ENCODE measurements around the gene MIB2. TPM values are rescaled to one million over a fixed set of nuclear protein-coding genes. Genes with fewer than 3 reads are reported as not detected.

MIB2 gene
- polyA plus RNA-seq, 1 of the 3 experiments (the other 2 are of a cell fraction): 45.4 TPM

DNA sequence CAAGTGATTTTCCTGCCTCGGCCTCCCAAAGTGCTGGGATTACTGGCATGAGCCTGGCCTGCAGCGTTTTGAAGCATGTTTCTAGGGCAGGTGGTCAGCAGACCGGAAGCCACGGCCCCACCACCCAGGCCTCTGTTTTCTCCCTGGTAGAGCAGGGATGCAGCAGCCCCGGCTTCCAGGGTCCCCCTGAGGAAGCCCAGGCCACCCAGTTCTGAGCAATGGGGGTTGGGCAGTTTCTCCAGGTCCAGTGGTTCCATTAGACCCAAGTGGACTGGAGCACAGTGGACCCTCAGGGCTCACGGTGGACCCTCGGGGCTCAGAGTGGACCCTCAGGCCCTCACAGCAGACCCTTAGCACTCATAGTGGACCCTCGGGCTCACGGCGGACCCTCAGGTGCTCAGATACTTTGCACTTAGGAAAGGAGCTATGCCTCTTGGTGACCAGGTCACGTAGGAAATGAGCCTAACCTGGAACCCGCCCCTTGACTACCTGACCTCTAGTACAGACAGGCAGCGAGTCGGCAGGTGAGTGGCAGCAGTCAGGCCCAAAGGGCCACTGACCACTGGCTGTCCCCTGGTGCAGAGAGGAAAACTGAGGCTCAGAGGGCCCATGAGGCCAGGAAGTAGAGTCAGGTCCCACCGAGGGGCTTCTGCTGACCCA lies 10.8 kb upstream of the MIB2 start:
- Histone ChIP-seq H3K9ac (no peak overlapping the region), H3K9me3 (no peaks in the 10 kb centered on the region), H2AFZ (ENCODE audit: low read depth) (no peak overlapping the region), H3K27me3 (ENCODE audit: insufficient read depth) (no peaks in the 10 kb centered on the region), H3K79me2 (ENCODE audit: insufficient read depth) (no peaks in the 10 kb centered on the region), H3K36me3 (replicated peaks in 1 of 2; ENCODE audit: control insufficient read depth in 1 of 2, insufficient read depth in 2 of 2, low read length in 1 of 2) (no peaks in the 10 kb centered on the region), H3K9me2 (no peaks in the 10 kb centered on the region), H3K4me1 (ENCODE audit: control insufficient read depth in 1 of 2, insufficient read depth in 2 of 2, low read depth in 1 of 2, low read length in 1 of 2) (peaks cover 0 to 8% of the 10 kb centered on the region in 2 experiments; a peak in 1 of 4 replicates), H3F3A (replicated peaks; ENCODE audit: insufficient read depth) (no peaks in the 10 kb centered on the region), H4K20me1 (ENCODE audit: insufficient read depth) (no peaks in the 10 kb centered on the region), H3K27ac (ENCODE audit: low read depth in 2 of 2, low read length in 1 of 2) (no peak overlapping the region), H3K4me3 (ENCODE audit: low read depth in 2 of 2, low read length in 1 of 2) (no peak overlapping the region), H3K4me2 (no peak overlapping the region)
- TF ChIP-seq POLR2AphosphoS5 (IDR thresholded peaks at IDR 0.05; ENCODE audit: low read depth, low read length): no peak
- no peak for DNase-seq
- ChIA-PET POLR2A (no interaction called here), CTCF (interaction anchor here (0.7 to 1.5 kb wide), 2 partner anchors 10 kb away, joined by 3 read pairs; no protein-coding TSS in a partner anchor)
- WGBS (ENCODE audit: low lambda C conversion rate): 76% methylated on average over 10 of the region's 15 CpGs

DNA sequence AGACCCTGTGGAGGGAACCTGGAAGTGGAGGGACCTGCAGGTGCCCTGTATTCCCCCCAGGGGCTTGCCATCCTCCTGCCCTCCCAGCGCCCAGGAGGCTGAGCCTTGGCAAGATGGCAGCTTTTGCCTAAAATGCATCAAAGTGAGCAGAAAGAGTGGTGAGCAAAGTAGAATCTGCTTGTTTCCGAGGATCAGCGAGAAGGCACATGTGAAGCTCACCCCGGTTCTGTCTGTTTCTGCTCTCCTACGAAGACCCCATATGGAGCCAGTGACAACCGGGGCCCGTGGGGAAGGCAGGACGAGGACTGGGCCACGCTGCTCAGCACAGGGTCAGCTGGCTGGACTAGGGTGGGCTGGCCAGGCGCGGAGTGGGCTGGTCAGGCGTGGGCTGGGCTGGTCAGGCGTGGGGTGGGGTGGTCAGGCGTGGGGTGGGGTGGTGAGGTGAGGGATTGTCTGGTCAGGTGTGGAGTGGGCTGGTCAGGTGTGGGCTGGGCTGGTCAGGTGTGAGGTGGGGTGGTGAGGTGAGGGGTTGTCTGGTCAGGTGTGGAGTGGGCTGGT lies 10.2 kb upstream of the MIB2 start:
- no peak for DNase-seq
- Histone ChIP-seq H3K27me3 (ENCODE audit: insufficient read depth) (no peaks in the 10 kb centered on the region), H3F3A (replicated peaks; ENCODE audit: insufficient read depth) (no peaks in the 10 kb centered on the region), H3K4me1 (ENCODE audit: control insufficient read depth in 1 of 2, insufficient read depth in 2 of 2, low read depth in 1 of 2, low read length in 1 of 2) (peaks cover 0 to 8% of the 10 kb centered on the region in 2 experiments; a peak in 1 of 4 replicates), H4K20me1 (ENCODE audit: insufficient read depth) (no peaks in the 10 kb centered on the region), H3K9ac (no peak overlapping the region), H3K9me3 (no peaks in the 10 kb centered on the region), H3K79me2 (ENCODE audit: insufficient read depth) (no peaks in the 10 kb centered on the region), H2AFZ (ENCODE audit: low read depth) (no peak overlapping the region), H3K9me2 (no peaks in the 10 kb centered on the region), H3K36me3 (replicated peaks in 1 of 2; ENCODE audit: control insufficient read depth in 1 of 2, insufficient read depth in 2 of 2, low read length in 1 of 2) (no peaks in the 10 kb centered on the region), H3K27ac (ENCODE audit: low read depth in 2 of 2, low read length in 1 of 2) (no peak overlapping the region), H3K4me2 (no peak overlapping the region), H3K4me3 (ENCODE audit: low read depth in 2 of 2, low read length in 1 of 2) (no peak overlapping the region)
- TF ChIP-seq, protein P1, sequence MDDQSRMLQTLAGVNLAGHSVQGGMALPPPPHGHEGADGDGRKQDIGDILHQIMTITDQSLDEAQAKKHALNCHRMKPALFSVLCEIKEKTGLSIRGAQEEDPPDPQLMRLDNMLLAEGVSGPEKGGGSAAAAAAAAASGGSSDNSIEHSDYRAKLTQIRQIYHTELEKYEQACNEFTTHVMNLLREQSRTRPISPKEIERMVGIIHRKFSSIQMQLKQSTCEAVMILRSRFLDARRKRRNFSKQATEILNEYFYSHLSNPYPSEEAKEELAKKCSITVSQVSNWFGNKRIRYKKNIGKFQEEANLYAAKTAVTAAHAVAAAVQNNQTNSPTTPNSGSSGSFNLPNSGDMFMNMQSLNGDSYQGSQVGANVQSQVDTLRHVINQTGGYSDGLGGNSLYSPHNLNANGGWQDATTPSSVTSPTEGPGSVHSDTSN (IDR thresholded peaks at IDR 0.05): no peak
- ChIA-PET CTCF (interaction anchor here (0.7 kb wide), 1 partner anchor 9 kb away, joined by 3 read pairs; no protein-coding TSS in a partner anchor), POLR2A (no interaction called here)
- WGBS (ENCODE audit: low lambda C conversion rate): 76% methylated on average over 6 of the region's 14 CpGs

DNA sequence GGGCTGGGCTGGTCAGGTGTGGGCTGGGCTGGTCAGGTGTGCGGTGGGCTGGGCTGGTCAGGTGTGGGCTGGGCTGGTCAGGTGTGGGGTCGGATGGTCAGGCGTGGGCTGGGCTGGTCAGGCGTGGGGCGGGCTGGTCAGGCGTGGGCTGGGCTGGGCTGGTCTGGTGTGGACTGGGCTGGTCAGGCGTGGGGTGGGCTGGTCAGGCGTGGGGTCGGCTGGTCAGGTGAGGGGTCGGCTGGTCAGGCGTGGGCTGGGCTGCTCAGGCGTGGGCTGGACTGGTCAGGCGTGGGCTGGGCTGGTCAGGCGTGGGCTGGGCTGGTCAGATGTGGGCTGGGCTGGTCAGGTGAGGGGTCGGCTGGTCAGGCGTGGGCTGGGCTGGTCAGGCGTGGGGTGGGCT lies 9.6 kb upstream of the MIB2 start:
- no peaks in the 10 kb centered on the region for H3K36me3 ChIP-seq (replicated peaks in 1 of 2; ENCODE audit: control insufficient read depth in 1 of 2, insufficient read depth in 2 of 2, low read length in 1 of 2)
- H3K79me2 ChIP-seq (ENCODE audit: insufficient read depth): no peaks in the 10 kb centered on the region
- H3F3A ChIP-seq (replicated peaks; ENCODE audit: insufficient read depth): no peaks in the 10 kb centered on the region
- H3K4me2 ChIP-seq: no peak overlapping the region
- POLR2A ChIA-PET: no interaction called here
- no peaks in the 10 kb centered on the region for H3K9me3 ChIP-seq
- CTCF ChIA-PET: no interaction called here
- H3K4me3 ChIP-seq (ENCODE audit: low read depth in 2 of 2, low read length in 1 of 2): no peak overlapping the region
- TF ChIP-seq, protein P2, sequence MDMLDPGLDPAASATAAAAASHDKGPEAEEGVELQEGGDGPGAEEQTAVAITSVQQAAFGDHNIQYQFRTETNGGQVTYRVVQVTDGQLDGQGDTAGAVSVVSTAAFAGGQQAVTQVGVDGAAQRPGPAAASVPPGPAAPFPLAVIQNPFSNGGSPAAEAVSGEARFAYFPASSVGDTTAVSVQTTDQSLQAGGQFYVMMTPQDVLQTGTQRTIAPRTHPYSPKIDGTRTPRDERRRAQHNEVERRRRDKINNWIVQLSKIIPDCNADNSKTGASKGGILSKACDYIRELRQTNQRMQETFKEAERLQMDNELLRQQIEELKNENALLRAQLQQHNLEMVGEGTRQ (IDR thresholded peaks at IDR 0.05; ENCODE audit: borderline replicate concordance, low read depth, low read length): no peak
- TF ChIP-seq MXI1 (IDR thresholded peaks at IDR 0.05; ENCODE audit: low read depth, low read length): no peak
- TF ChIP-seq, protein P3, sequence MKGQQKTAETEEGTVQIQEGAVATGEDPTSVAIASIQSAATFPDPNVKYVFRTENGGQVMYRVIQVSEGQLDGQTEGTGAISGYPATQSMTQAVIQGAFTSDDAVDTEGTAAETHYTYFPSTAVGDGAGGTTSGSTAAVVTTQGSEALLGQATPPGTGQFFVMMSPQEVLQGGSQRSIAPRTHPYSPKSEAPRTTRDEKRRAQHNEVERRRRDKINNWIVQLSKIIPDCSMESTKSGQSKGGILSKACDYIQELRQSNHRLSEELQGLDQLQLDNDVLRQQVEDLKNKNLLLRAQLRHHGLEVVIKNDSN (IDR thresholded peaks at IDR 0.05; ENCODE audit: borderline replicate concordance, low read depth): no peak
- H4K20me1 ChIP-seq (ENCODE audit: insufficient read depth): no peaks in the 10 kb centered on the region
- no peak for DNase-seq
- H3K27me3 ChIP-seq (ENCODE audit: insufficient read depth): no peaks in the 10 kb centered on the region
- 92% methylated on average over 13 of the region's 17 CpGs for WGBS (ENCODE audit: low lambda C conversion rate)
- no peaks in the 10 kb centered on the region for H3K9me2 ChIP-seq
- no peak overlapping the region for H3K9ac ChIP-seq
- peaks cover 0 to 5% of the 10 kb centered on the region in 2 experiments; a peak in 1 of 4 replicates for H3K4me1 ChIP-seq (ENCODE audit: control insufficient read depth in 1 of 2, insufficient read depth in 2 of 2, low read depth in 1 of 2, low read length in 1 of 2)
- H2AFZ ChIP-seq (ENCODE audit: low read depth): no peak overlapping the region
- no peak overlapping the region for H3K27ac ChIP-seq (ENCODE audit: low read depth in 2 of 2, low read length in 1 of 2)

Measured in SK-N-SH (cell line).